NT2/D1 (cell line): ENCODE data around the gene SIL1.

ENCODE experiments used
- DNase-seq: peaks from one replicate; pipeline ENCODE4 v3.0.0-alpha.2; 2011; ENCODE audit warnings: low read depth, low spot score
- H3K27me3 ChIP-seq: 2 replicates; pipeline ENCODE4 v1.6.0; 2011; ENCODE audit warnings: mild to moderate bottlenecking; ENCODE audit not compliant: insufficient read length, insufficient read depth
- H3K36me3 ChIP-seq: 2 replicates; pipeline ENCODE4 v1.6.1; 2011; ENCODE audit warnings: mild to moderate bottlenecking, low read length, mixed read lengths; ENCODE audit not compliant: insufficient read depth, insufficient read length
- H3K4me1 ChIP-seq: 2 replicates; pipeline ENCODE4 v1.5.1; 2011; ENCODE audit not compliant: insufficient read depth, insufficient read length
- H3K4me3 ChIP-seq: 2 replicates; pipeline ENCODE4 v1.5.1; 2011; ENCODE audit warnings: low read depth; ENCODE audit not compliant: insufficient read length
- H3K9ac ChIP-seq: 2 replicates; pipeline ENCODE4 v1.6.0; 2011; ENCODE audit warnings: low read depth; ENCODE audit not compliant: insufficient read length
- H3K9me3 ChIP-seq: 2 replicates; pipeline ENCODE4 v1.5.1; 2011; ENCODE audit warnings: mild to moderate bottlenecking, low read length; ENCODE audit not compliant: insufficient read depth
- SUZ12 ChIP-seq: IDR thresholded peaks from 2 replicates; pipeline ENCODE4 v1.6.1; 2011; ENCODE audit not compliant: insufficient read length, insufficient read depth; ENCODE audit errors: extremely low read depth
- YY1 ChIP-seq: IDR thresholded peaks from 2 replicates; pipeline ENCODE4 v1.6.1; 2011; ENCODE audit not compliant: insufficient read length, insufficient read depth
- ZNF274 ChIP-seq: IDR thresholded peaks from 2 replicates; pipeline ENCODE4 v1.6.1; 2011; ENCODE audit warnings: mild to moderate bottlenecking, low read depth, low read length

Gene SIL1

DNA sequence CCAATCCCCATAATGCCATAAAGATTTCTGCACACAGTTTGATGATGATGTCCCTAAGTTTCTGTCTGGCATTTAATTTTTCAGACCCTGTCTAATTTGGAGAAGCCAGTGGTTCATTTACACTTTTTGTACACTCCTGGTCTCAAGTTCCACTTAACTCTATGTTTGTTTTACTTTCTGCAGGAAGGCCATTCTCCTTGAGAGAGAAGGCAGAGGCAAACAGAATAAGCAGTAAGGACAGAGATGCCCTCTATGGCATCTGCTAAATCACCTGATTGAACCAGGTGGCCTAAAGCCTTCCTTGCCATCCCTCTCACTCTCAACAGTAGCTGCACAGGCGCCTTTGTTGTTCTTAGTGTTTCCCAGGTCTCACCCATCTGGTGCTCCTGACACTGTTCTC, 236.9 kb downstream of the SIL1 start:
- no peaks in the 10 kb centered on the region for H3K9me3 ChIP-seq
- no peaks in the 10 kb centered on the region for H3K27me3 ChIP-seq
- H3K36me3 ChIP-seq, result no peaks in the 10 kb centered on the region
- TF ChIP-seq ZNF274 (no peak), YY1 (no peak), SUZ12 (no peak)
- peaks cover 3% of the 10 kb centered on the region for H3K4me1 ChIP-seq
- no peak for DNase-seq
- H3K4me3 ChIP-seq, result no peak overlapping the region
- H3K9ac ChIP-seq, result no peak overlapping the region

GRCh38 chr5:138960145-138960692, 237.9 kb downstream of the SIL1 start:
- Histone ChIP-seq H3K4me3 (no peak overlapping the region), H3K9ac (no peak overlapping the region), H3K9me3 (no peaks in the 10 kb centered on the region), H3K27me3 (no peaks in the 10 kb centered on the region), H3K36me3 (no peaks in the 10 kb centered on the region), H3K4me1 (peaks cover 7% of the 10 kb centered on the region)
- DNase-seq, result no peak
- TF ChIP-seq ZNF274 (no peak), YY1 (no peak), SUZ12 (no peak)

DNA sequence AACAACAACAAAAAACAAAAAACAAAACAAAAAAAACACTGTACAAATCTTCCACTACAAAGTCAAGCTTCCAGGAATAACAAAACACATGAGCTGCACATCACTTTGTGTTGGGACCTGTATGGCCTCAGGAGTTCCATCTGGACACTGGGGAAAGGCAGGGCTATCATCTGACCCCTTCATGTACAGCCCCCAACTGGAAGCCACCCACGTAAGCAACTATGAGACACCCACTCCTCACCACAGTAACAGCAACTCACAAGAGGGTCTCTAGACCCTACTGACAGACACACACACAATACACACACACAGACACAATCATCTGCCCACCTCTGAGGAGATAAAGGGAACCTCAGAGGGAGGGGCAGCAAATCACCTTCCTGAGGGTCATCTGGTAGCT, 241.4 kb downstream of the SIL1 start:
- Histone ChIP-seq H3K27me3 (no peaks in the 10 kb centered on the region), H3K9ac (no peak overlapping the region), H3K4me3 (no peak overlapping the region), H3K9me3 (no peaks in the 10 kb centered on the region), H3K36me3 (no peaks in the 10 kb centered on the region), H3K4me1 (peaks cover 27% of the 10 kb centered on the region)
- no peak for TF ChIP-seq SUZ12
- TF ChIP-seq YY1, result no peak
- TF ChIP-seq ZNF274, result no peak
- DNase-seq, result no peak

GRCh38 chr5:138955671-138956295, 242.4 kb downstream of the SIL1 start:
- no peaks in the 10 kb centered on the region for H3K9me3 ChIP-seq
- peaks cover 31% of the 10 kb centered on the region for H3K4me1 ChIP-seq
- DNase-seq, result no peak
- H3K27me3 ChIP-seq, result no peaks in the 10 kb centered on the region
- H3K4me3 ChIP-seq, result no peak overlapping the region
- no peak overlapping the region for H3K9ac ChIP-seq
- TF ChIP-seq YY1 (no peak), ZNF274 (no peak), SUZ12 (no peak)
- H3K36me3 ChIP-seq, result no peaks in the 10 kb centered on the region

DNA sequence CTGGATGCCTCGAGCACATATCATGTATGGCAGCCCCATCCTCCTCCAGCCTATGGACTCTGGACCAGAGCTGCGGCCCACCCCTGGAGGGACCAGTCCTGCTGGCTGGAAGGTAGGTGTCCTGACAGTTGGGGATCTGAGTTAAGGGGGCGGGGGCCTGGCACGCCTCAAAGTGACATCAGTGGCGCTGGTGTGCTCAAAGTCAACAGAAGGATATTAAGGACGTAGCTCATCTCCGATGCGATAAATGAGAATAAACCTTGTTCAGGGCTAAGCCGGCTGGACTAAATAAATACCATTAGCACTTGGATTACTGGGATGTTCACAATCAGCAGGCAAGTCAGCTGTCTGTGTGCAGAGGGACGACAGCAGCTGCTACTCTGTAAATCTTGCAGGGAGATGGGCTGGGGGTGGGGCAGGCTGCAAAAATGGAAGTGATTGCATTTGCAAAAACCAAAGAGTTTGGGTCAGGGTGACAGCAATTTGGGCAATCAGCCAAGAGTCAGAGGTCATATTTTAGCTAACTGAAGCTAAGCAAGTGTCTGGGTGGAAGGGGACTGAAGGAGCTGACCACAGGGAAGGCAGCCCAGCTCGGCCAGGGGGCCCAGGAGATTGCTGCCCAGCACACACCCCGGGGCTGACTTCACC, 243.0 kb downstream of the SIL1 start:
- no peak overlapping the region for H3K4me3 ChIP-seq
- TF ChIP-seq YY1 (no peak), ZNF274 (no peak), SUZ12 (no peak)
- DNase-seq, result no peak
- H3K27me3 ChIP-seq, result no peaks in the 10 kb centered on the region
- H3K4me1 ChIP-seq, result peaks cover 33% of the 10 kb centered on the region
- H3K9ac ChIP-seq, result no peak overlapping the region
- no peaks in the 10 kb centered on the region for H3K9me3 ChIP-seq
- H3K36me3 ChIP-seq, result no peaks in the 10 kb centered on the region

DNA sequence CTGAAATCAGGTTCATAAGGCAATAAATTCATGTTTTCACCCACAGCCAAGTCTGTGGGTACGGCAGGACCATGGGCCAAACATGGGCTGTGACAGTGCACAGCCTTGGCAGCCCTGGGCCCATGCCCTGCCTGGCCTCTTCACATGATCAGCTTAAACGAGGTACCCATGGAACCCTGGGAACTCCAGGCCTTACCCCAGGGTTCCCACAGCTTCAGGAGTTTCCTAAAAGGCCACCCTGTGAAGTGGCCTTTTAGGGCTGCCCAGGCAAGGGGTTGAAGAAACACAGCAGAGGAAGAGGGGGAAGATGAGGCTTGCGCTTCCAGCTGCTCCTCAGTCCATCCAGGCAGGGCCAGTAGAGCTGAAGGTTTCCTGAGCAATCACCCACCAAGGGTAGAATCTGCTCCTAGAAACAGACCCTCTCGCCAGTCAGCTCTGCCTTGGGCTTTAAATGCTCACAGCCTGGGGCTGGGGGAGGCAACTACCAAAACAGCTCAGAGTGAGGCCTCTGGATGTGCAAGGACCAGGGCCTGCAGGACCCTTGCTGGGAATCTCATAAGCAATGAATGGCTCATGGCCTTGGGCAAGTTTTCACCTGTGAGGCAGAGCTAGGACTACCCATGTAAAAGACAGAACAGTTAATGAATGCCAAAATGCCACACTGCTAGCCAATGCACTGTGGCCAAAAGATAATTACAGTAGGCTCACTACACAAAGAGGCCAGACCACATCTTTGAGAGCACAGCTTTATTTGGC, 243.7 kb downstream of the SIL1 start:
- H3K4me3 ChIP-seq, result no peak overlapping the region
- no peaks in the 10 kb centered on the region for H3K36me3 ChIP-seq
- no peaks in the 10 kb centered on the region for H3K9me3 ChIP-seq
- H3K4me1 ChIP-seq, result peaks cover 33% of the 10 kb centered on the region
- peak overlapping the region; percentile 42 for H3K9ac ChIP-seq
- H3K27me3 ChIP-seq, result no peaks in the 10 kb centered on the region
- TF ChIP-seq ZNF274, result no peak
- TF ChIP-seq YY1, result no peak
- TF ChIP-seq SUZ12, result no peak
- DNase-seq, result no peak
